ENCODE data around the gene ADRM1.

- TF ChIP-seq, protein P1, sequence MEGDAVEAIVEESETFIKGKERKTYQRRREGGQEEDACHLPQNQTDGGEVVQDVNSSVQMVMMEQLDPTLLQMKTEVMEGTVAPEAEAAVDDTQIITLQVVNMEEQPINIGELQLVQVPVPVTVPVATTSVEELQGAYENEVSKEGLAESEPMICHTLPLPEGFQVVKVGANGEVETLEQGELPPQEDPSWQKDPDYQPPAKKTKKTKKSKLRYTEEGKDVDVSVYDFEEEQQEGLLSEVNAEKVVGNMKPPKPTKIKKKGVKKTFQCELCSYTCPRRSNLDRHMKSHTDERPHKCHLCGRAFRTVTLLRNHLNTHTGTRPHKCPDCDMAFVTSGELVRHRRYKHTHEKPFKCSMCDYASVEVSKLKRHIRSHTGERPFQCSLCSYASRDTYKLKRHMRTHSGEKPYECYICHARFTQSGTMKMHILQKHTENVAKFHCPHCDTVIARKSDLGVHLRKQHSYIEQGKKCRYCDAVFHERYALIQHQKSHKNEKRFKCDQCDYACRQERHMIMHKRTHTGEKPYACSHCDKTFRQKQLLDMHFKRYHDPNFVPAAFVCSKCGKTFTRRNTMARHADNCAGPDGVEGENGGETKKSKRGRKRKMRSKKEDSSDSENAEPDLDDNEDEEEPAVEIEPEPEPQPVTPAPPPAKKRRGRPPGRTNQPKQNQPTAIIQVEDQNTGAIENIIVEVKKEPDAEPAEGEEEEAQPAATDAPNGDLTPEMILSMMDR (conservative IDR thresholded peaks at IDR 0.05) = no peak
- no peak for TF ChIP-seq EZH2 (IDR thresholded peaks at IDR 0.05; ENCODE audit: low read depth)
These were observed 34.2 kb downstream of the ADRM1 start for GRCh38 chr20:62336775-62337557.

Data from PC-9 (cell line).